Bone marrow (tissue), 2 donors: ENCODE measurements around the gene HDAC11.

Experiments
- DNase-seq, 2 donors: peaks; one replicate each; lab custom pipeline; 2025; lab: John Stamatoyannopoulos, UW

Gene HDAC11

GRCh38 chr3:13544293-13544831 is 64.3 kb downstream of the HDAC11 start:
- DNase-seq: no peak

DNA sequence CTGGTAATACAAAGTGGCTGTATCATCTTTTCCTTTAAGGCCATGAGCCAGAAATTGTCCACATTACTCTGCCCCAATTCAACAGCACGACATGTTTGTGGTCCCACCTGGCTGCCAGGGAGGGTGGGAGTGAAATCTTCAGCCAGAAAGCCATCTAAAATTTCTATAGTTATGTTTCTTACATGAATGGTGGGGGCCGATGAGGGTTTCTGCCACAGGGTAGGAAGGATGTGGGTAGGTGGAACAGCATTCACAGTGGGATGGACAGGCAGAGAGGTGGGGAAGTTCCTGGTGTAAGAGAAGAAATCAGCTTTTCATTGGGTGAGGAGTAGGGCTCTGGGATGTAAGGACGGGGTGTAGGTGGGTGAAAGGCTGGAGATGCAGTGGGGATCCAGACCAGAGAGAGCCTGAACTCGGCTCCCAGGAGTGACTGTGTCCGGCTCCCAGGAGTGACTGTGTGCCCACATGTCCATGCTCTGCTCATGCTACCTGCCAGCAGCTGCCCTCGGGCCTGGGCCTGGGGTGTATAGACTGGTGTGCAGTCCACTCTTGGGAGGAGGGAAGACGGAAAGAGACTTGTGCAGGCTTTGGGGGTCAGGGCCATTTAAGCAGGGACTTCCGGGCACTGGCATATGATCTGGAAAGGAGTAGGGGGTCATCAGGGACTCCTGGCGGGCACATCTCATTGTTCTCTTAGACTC is 65.0 kb downstream of the HDAC11 start:
- no peak for DNase-seq

DNA sequence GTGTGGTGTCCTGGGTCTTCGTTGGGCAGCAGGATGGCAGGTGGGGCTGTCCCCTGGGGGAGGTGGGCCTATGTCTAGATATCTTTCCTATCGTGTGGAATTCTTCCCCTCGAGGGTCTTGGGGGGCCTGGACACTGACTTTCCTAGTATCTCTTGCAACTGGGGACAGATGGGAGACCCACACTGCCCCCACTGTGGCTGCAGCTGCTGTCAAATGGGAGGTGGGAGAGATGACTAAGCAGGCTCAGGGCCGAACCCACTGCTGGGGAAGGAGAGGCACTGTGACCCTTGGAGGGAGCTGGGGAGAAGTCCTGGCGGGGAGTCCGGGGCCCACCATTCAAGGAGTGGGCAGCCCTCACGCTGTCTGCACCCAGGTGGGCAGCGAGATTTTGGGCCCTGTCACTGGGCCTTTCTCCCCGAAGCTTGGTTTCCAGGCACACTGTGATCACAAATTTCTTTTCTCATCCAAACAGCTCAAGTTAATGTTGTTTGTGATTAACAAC is 65.9 kb downstream of the HDAC11 start:
- DNase-seq: no peak

DNA sequence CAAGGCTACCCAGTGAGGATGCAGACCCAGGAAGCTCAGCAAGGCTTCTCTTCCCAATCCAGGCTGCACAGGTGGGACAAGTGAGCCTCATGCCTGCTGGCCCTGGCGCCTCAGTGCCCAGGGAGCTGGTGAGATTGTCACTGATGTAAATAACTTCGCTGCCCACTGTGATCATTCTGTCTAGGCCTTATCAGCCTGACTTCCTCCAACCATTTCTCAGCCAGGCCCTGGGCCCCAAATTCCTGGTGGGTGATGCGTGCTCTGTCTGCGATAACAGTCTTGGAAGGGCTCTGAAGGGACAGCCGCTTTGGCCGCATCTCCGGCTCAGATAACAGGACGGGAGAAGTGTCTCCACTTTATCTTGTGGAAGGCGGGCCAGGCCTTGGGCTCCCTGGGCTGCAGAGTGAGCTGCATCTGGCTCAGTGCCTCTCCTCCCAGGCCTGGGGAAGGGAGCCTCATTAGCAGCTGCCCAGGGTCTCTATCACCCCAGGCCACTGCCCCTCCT is 66.6 kb downstream of the HDAC11 start:
- DNase-seq: no peak

DNA sequence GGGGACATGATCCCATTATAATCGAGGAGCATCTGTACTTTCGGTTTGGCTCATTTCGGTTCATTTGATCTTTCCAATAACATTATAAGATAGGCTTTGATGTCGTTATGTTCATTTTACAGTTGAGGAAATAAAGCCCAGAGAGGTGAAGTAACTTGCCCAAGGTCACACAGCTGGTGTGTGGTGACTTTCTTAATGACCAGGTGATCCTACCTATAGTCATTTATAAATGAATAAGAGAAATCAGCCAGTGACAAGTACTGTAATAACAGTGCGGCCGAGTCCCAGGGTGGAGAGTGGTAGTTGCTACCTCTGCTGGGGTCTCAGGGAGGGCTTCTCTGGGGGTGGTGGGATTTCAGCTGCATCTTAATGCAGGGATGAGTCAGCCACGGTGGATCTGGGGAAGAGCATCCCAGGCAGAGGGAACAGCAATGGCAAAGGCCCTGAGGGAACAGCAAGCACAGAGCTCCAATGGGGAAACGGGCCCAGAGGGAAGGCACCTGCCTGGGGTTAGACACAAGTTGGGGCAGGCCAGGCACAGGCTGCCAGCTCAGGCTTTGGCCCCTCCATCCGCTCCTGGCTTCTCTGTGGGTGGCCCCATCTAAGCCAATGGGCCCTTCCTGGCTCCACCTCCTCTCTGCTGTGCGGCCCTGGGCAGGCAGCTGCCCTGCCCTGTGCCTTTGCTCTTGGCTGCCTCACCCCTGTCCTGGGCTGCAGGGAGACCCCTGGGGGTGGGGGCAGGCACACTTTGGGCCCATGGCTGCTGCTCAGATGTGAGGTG is 67.7 kb downstream of the HDAC11 start:
- no peak for DNase-seq

DNA sequence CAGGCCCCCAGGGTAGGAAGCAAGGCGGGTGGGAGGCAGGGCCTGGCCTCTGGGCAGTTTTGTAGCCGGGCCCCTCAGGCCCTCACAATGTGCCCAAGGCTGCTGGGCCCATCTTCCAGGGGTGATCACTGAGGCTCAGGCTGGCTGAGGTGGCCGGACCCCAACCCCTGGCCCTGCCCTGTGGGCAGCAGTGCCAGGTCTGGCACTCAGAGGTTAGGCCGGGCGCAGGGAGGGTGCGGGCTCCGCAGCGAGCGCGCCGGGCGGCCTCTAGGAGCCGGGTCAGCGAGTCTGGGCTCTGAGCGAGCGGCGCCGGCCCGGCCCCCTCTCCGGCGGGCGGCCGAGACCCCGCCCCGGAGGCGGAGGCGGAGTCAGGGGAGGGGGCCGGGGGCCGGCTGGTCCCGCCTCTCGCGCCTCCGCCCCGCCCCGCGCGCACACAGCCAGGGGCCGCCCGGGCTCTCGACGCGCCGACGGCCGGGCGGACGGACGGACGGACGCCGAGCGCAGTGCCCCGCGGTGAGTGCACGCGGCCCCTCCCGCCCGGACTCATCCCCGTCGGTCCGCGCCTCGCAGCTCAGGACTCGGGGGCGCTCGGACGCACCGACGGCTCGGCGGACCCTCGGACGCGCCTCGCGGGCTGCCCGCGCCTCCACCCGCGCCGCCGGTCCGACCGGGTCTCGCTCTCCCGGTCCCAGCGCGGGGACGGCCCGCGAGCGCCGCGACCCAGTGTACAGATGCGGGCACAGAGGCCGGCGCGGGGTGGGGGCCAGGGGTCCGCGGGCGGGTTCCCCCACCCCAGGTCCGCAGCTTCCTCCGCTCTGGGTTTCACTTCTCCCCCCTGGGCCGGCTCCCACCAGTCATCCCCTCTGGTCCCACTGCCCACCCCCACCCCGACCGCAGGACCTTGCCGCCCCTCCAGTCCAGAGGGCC is 68.9 kb downstream of the HDAC11 start, which contains the start of gene FBLN2:
TSS of gene FBLN2 (plus strand) at position 430 of the 927 bp plus-strand sequence. CDS start 21,231 bp downstream, outside the sequence.
- no peak for DNase-seq

GRCh38 chr3:13549623-13550422 is 69.7 kb downstream of the HDAC11 start:
- no peak for DNase-seq

GRCh38 chr3:13550423-13550690 is 70.3 kb downstream of the HDAC11 start:
- no peak for DNase-seq

DNA sequence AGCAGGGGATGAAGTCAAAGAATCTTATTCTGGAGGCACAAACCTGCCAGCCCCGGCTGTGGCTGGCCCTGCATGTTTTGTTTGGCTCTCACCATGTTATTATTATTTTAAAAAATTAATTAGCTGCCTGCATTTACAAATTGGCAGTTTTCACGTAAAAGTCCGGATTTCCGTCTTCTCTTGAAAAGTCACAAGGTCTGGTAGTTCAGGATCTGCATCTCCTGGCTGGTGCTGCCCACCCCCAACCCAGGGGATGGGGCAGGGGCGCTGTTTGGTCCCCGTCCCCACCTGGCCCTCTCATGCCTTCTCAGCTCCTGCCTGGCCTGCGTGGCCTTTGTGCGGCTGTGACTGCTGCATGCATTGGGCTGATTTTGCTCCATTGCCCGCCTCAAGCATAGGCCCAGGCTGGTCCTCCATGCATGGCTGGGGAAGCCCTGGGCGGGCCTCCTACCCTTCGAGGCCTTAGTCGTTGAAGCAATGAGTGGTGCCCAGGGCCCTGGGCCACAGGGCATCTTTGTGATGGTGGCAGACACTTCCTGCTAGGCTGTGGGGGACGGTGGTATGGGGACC is 70.8 kb downstream of the HDAC11 start:
- no peak for DNase-seq

DNA sequence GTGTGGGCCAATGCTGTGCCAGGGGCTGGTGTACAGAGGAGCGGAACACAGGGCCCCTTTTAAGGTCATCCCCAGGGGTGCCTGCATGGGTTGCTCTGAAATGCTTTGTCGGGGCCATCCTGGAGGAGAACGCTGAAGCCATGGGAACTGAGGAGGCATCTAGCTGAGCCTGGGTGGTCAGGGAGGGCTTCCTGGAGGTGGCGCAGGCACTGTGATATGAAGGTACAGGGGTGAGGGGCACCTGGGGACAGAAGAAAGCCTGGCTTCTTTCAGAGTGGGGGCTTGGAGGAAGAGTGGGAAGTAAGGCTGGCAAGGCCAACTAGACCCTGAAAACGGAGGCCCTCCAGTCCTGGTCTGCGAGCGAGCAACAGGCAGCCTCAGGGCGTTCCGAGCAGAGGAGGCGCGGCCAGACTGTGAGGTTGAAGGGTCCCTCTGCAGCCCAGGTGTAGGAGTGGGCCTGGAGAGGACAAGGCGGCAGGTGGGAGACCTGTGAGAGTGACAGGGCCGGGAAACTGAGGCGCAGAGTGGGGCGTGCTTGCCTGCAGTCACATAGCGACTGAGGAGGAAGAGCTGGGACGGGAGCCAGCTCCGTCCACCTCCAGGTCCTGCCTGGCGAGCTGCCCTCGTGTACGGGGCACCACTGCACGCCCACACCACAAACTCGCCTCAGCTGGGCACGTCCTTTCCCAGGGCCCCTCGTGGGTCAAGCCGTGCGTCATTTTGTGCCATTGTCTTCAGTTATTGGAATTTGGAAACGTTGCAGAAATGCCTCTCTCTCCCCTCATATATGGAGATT is 72.9 kb downstream of the HDAC11 start:
- no peak for DNase-seq

- no peak for DNase-seq
These were observed 73.6 kb downstream of the HDAC11 start for GRCh38 chr3:13553686-13554085.

- DNase-seq: no peak
These were observed 75.6 kb downstream of the HDAC11 start for GRCh38 chr3:13555753-13556152.
